ENCODE measurements around the gene LEMD1.
A peak's percentile ranks its signal among the peaks of the same experiment; 100 is the strongest.
"Not testable (repeated sequence)": the region's sequence is repeated elsewhere in the genome, so short reads cannot be mapped to it uniquely, and the experiment has no call there.

The LEMD1 gene

DNA sequence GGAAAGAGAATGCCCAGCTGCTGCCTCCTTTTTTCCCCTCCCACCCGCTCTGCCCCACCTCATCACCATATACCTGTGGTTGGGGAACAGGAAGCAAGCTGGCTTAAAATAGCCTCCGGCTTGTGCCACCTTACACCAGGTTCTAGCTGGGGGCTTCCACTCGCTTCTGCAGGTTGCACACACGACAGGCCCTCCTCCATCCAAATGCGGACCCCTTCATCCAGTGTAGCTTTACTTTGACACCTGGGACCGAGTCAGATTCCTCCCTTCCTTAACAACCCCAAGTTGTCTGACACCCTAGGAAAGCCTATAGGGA, 19.4 kb upstream of the LEMD1 start:
- Mint-ChIP-seq H3K27ac (peak overlapping the region; percentile 89), H3K4me3 (peak overlapping the region; percentile 71), H3K36me3 (ENCODE audit: low read depth) (no peaks in the 10 kb centered on the region), H3K9me3 (no peaks in the 10 kb centered on the region), H3K27me3 (ENCODE audit: low read depth) (peaks cover 3% of the 10 kb centered on the region), H3K4me1 (ENCODE audit: low read depth) (peaks cover 21% of the 10 kb centered on the region)

DNA sequence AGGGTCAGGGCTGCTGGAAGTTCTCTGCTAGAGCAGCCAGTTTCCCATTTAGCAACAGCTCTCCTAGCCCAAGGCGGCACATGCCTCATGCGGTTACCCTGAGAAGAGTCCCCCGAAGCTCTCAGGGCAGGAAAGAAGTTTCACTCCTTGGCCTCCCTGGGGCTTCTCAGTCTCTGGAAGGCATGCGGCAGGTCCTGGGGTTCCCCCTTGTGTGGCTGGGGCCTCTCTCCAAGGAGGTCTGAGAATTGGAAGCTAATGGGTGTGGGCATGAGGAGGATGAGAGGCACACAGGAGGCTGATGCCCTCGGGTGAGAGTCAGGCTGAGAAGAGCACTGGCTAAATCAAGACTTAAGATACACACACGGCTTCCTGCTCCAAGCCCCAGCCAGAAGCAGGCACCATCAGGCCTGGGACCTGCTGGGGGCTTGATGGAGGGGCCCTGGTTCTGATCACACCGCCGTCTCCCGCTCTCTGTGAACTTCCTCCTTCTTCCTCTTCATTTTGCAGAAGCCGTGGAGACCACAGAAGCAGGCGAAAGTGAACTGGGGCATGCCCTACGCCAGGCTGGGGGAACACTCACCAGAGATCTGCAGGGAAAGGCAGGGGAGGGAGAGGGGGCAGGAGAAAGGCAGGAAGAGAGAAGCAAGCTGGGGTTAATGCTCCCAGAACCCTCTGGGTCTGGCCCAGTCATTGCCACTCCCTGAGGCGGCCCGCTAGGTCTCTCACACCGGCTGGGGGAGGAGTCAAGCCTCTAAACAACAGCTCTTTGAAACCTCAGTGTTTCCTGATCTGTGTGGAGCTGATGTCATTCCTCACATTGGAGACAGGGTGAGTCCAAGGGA, 18.8 kb upstream of the LEMD1 start:
- Mint-ChIP-seq H3K36me3 (ENCODE audit: low read depth) (no peaks in the 10 kb centered on the region), H3K4me1 (ENCODE audit: low read depth) (peaks cover 21% of the 10 kb centered on the region), H3K4me3 (peak overlapping the region; percentile 71), H3K27ac (peak overlapping the region; percentile 89), H3K9me3 (no peaks in the 10 kb centered on the region), H3K27me3 (ENCODE audit: low read depth) (peaks cover 8% of the 10 kb centered on the region)

DNA sequence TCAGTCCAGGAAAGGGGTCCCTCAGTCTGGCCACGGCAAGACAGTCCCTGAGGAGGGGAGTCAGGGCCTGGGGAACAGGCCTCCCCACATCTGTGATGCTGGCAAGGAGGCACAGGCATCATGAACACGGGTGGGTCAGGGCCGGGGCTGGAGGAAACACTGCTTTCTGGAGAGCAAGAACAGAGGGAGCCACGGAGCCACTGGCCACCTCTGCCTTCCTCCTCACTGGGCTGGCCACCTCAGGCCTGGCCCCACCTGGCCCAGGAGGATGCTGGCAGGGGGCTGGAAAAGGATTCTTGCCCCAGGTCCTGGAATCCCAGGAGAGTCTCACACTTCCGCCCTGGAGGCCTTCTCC, 18.2 kb upstream of the LEMD1 start:
- H3K4me1 Mint-ChIP-seq (ENCODE audit: low read depth), result peaks cover 21% of the 10 kb centered on the region

GRCh38 chr1:205438213-205439158, 16.6 kb upstream of the LEMD1 start:
- Mint-ChIP-seq H3K27me3 (ENCODE audit: low read depth) (peaks cover 23% of the 10 kb centered on the region), H3K36me3 (ENCODE audit: low read depth) (no peaks in the 10 kb centered on the region), H3K27ac (no peak overlapping the region), H3K9me3 (no peaks in the 10 kb centered on the region), H3K4me1 (ENCODE audit: low read depth) (peaks cover 23% of the 10 kb centered on the region), H3K4me3 (no peak overlapping the region)

More for the DNA sequence above, 18.2 kb upstream of the LEMD1 start:
- Mint-ChIP-seq H3K4me3 (no peak overlapping the region), H3K9me3 (no peaks in the 10 kb centered on the region), H3K27me3 (ENCODE audit: low read depth) (peaks cover 14% of the 10 kb centered on the region), H3K27ac (peak overlapping the region; percentile 89), H3K36me3 (ENCODE audit: low read depth) (no peaks in the 10 kb centered on the region)

DNA sequence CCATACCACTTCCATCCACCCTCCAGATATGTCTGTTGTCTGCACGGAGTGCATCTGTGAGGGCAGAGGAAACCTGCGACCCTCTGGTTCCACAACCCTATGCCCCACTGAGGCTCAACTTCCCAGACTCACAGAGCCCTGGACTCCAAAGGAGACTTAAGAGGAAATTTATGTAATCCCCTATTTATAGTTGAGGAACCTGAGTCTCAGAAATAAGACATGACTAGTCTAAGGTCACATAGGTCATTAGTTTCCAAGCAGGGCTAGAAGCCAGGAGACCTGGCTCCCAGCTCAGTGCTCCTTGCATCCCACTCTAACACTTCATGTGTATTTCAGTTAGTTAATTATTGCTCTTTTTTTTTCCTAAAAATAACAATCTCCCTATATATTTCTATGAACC, 15.7 kb upstream of the LEMD1 start:
- Mint-ChIP-seq H3K4me1 (ENCODE audit: low read depth) (peaks cover 23% of the 10 kb centered on the region), H3K27me3 (ENCODE audit: low read depth) (peaks cover 23% of the 10 kb centered on the region), H3K27ac (no peak overlapping the region)

GRCh38 chr1:205436776-205437410, 15.0 kb upstream of the LEMD1 start:
- no peaks in the 10 kb centered on the region for H3K9me3 Mint-ChIP-seq
- no peak overlapping the region for H3K27ac Mint-ChIP-seq
- H3K36me3 Mint-ChIP-seq (ENCODE audit: low read depth), result no peaks in the 10 kb centered on the region
- H3K27me3 Mint-ChIP-seq (ENCODE audit: low read depth), result peaks cover 28% of the 10 kb centered on the region
- H3K4me3 Mint-ChIP-seq, result no peak overlapping the region
- H3K4me1 Mint-ChIP-seq (ENCODE audit: low read depth), result peaks cover 22% of the 10 kb centered on the region

More for the DNA sequence above, 15.7 kb upstream of the LEMD1 start:
- H3K9me3 Mint-ChIP-seq, result no peaks in the 10 kb centered on the region
- H3K4me3 Mint-ChIP-seq, result no peak overlapping the region
- no peaks in the 10 kb centered on the region for H3K36me3 Mint-ChIP-seq (ENCODE audit: low read depth)

- Mint-ChIP-seq H3K27me3 (ENCODE audit: low read depth) (peaks cover 38% of the 10 kb centered on the region), H3K4me1 (ENCODE audit: low read depth) (peaks cover 15% of the 10 kb centered on the region), H3K36me3 (ENCODE audit: low read depth) (no peaks in the 10 kb centered on the region), H3K27ac (no peak overlapping the region), H3K9me3 (no peaks in the 10 kb centered on the region), H3K4me3 (no peak overlapping the region)
Observed at GRCh38 chr1:205435578-205436573, 14.0 kb upstream of the LEMD1 start.

- Mint-ChIP-seq H3K27ac (no peak overlapping the region), H3K36me3 (ENCODE audit: low read depth) (no peaks in the 10 kb centered on the region), H3K4me1 (ENCODE audit: low read depth) (peaks cover 11% of the 10 kb centered on the region), H3K4me3 (no peak overlapping the region), H3K27me3 (ENCODE audit: low read depth) (peaks cover 47% of the 10 kb centered on the region), H3K9me3 (no peaks in the 10 kb centered on the region)
Observed at GRCh38 chr1:205434738-205435137, 12.9 kb upstream of the LEMD1 start.

GRCh38 chr1:205432692-205433091, 10.8 kb upstream of the LEMD1 start:
- not testable (repeated sequence) for H3K27ac Mint-ChIP-seq; H3K36me3 Mint-ChIP-seq (ENCODE audit: low read depth); H3K4me3 Mint-ChIP-seq; H3K9me3 Mint-ChIP-seq; H3K4me1 Mint-ChIP-seq (ENCODE audit: low read depth)
- peaks cover 61% of the 10 kb centered on the region for H3K27me3 Mint-ChIP-seq (ENCODE audit: low read depth)

GRCh38 chr1:205432116-205432515, 10.3 kb upstream of the LEMD1 start:
- Mint-ChIP-seq H3K4me3 (no peak overlapping the region), H3K27ac (no peak overlapping the region), H3K36me3 (ENCODE audit: low read depth) (no peaks in the 10 kb centered on the region), H3K9me3 (no peaks in the 10 kb centered on the region), H3K27me3 (ENCODE audit: low read depth) (peaks cover 67% of the 10 kb centered on the region), H3K4me1 (ENCODE audit: low read depth) (peaks cover 9% of the 10 kb centered on the region)

DNA sequence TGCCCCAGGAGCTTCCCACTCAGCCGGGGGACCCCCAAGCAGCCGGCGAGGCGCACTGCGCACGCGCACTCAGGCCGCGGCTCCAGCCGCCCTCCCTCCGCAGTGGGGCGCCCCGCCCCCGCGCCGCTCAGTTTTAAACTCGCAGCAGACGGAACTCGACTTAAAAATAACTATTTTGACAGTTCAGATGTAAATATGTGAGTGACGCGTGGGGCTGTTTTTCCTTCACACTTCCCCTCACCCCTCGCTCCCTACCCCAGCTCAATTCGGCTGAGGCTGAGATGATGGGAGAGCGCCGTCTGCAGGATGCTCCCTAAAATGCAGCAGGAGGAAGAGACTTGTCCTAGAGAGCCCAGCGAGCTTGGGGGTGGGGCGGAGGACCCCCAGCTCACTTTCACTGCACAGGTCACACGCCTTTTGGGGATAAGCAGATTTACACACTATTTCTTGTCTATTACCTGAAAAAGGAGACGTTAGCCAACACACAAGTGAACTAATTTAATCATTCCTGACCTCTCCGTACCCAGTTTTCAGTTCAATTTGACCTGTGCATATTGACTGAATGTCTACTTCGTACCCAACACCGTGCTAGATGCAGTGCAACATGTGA, 8.9 kb upstream of the LEMD1 start:
- Mint-ChIP-seq H3K4me3 (peak overlapping the region; percentile 85), H3K4me1 (ENCODE audit: low read depth) (peaks cover 9% of the 10 kb centered on the region), H3K27ac (no peak overlapping the region), H3K9me3 (no peaks in the 10 kb centered on the region), H3K27me3 (ENCODE audit: low read depth) (peaks cover 69% of the 10 kb centered on the region), H3K36me3 (ENCODE audit: low read depth) (no peaks in the 10 kb centered on the region)

DNA sequence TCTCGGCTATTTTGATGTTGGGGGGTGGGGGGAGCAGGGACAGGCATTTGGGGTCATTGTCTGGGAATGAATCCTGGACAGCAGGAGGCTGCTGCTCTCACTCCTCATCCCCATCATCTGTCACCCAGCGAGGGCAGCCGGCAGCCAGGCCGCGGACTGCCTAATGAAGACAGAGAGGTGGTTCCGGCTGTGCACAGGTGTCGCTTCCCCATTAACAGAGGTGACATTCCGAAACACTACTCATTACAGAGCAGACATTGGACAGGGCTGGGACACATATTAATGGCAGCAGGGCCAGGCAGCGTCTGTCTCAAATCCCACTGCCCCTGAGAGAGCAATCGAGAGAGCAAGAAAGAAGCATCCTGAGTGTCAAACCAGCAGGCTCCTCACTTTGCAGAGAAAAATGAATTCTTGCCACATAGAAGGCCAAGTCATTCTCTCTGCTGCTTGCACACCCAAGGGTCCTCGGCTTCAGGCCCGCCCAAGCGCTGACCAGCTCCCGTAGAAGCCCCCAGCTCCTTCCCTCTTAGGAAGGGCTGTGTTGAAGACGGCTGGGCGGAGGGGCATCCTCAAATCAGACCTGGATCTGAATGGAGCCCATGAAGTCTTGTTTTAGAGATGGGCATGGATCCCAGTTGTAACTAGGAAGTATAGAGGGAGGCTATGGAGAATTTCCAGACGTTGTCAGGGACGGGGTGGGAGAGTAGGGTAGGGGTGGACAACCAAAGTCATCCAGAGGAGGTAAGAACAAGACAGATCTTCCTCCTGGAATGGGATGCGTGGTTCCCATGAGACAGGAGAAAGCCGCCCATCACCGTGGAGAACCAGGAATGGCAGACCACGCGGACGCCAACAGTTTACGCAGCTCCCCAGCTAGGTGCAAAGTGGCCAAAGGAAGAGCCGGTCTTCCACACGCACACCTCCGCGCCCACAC, 8.2 kb upstream of the LEMD1 start:
- Mint-ChIP-seq H3K27me3 (ENCODE audit: low read depth) (peaks cover 62% of the 10 kb centered on the region), H3K36me3 (ENCODE audit: low read depth) (no peaks in the 10 kb centered on the region), H3K4me3 (peak overlapping the region; percentile 65), H3K9me3 (no peaks in the 10 kb centered on the region), H3K27ac (no peak overlapping the region), H3K4me1 (ENCODE audit: low read depth) (peaks cover 9% of the 10 kb centered on the region)
